ENCODE data around the gene EDARADD. TPM values are rescaled to one million over a fixed set of nuclear protein-coding genes. Genes with fewer than 3 reads are reported as not detected.

The EDARADD gene
- total and polyA plus RNA-seq, 2 of the 13 experiments (the other 11 are each of a cell fraction or from before 2014, with no cell fraction given): 0.03 TPM; not detected in 1

- in situ Hi-C loops (cut with HindIII; ENCODE audit: extremely low pct_ligation_motif_present, low pct_unique_long_range_greater_than_20kb): no loop called here
- H3K4me3 ChIP-seq (replicated peaks in 1 of 3; ENCODE audit: insufficient read depth in 1 of 3, low read depth in 2 of 3, low read length in 3 of 3): peak overlapping the region in 1 of 3 experiments; percentile 7; a peak in 3 of 6 replicates
- FAIRE-seq (no peak), ATAC-seq (peak; percentile 69), DNase-seq (ENCODE audit: low spot score) (peak; percentile 73)
- ChIA-PET POLR2A (interaction anchor here (0.7 to 3.2 kb wide), 4 partner anchors 9 to 23 kb away, joined by 6 to 40 read pairs (median 11); partner anchors contain the start of gene LGALS8), CTCF (ENCODE audit: low intra/inter-chr PET ratio, low total read pairs) (no interaction called here)
- H3K9me3 ChIP-seq (ENCODE audit: low read length): no peaks in the 10 kb centered on the region
- H3K4me2 ChIP-seq (ENCODE audit: low read depth, low read length): peak overlapping the region; percentile 38
- no TSS peak for BruUV-seq (replicated peaks)
- under 1% methylated on average over 4 of the region's 4 CpGs for WGBS (ENCODE audit: low lambda C conversion rate)
- intact Hi-C loops (cut with micrococcal nuclease; ENCODE audit: unreplicated experiment): loop anchor here (1.0 kb wide), 1 partner anchor 12 kb away; no protein-coding TSS in a partner anchor
- H3K27ac ChIP-seq (ENCODE audit: extremely low read length, insufficient read depth, low read length): peak overlapping the region; percentile 81
- H4K20me1 ChIP-seq (ENCODE audit: insufficient read depth, low read length): no peaks in the 10 kb centered on the region
- H3K9ac ChIP-seq (ENCODE audit: insufficient read depth, low read depth, low read length): 0 out of 2 replicates have a peak overlapping the region, but pooled peaks have one; percentile 50
- no peaks in the 10 kb centered on the region for H3K27me3 ChIP-seq (ENCODE audit: control insufficient read depth in 1 of 2, insufficient read depth in 2 of 2, low read length in 2 of 2)
- H2AFZ ChIP-seq (ENCODE audit: low read length): no peak overlapping the region
- H3K36me3 ChIP-seq (replicated peaks in 1 of 2; ENCODE audit: control insufficient read depth in 1 of 2, insufficient read depth in 2 of 2, low read length in 2 of 2): no peaks in the 10 kb centered on the region
- peaks cover 87% of the 10 kb centered on the region for H3K4me1 ChIP-seq (ENCODE audit: insufficient read depth, low read length)
- no peaks in the 10 kb centered on the region for H3K79me2 ChIP-seq (ENCODE audit: insufficient read depth, low read length)
- peak; percentile 32; the same call in 1 of the 2 replicates for TF ChIP-seq ETV5 (CRISPR knock-in tag; IDR thresholded peaks at IDR 0.05; ENCODE audit: borderline replicate concordance)
- no peak for TF ChIP-seq ZFP36 (IDR thresholded peaks at IDR 0.05; ENCODE audit: borderline replicate concordance, low read depth, low read length, partially characterized antibody)
- TF ChIP-seq ZBTB49 (CRISPR knock-in tag; IDR thresholded peaks at IDR 0.05; ENCODE audit: borderline replicate concordance): no peak
- TF ChIP-seq FOSL1 (CRISPR knock-in tag; IDR thresholded peaks at IDR 0.05; ENCODE audit: borderline replicate concordance): no peak
- TF ChIP-seq, protein P1, sequence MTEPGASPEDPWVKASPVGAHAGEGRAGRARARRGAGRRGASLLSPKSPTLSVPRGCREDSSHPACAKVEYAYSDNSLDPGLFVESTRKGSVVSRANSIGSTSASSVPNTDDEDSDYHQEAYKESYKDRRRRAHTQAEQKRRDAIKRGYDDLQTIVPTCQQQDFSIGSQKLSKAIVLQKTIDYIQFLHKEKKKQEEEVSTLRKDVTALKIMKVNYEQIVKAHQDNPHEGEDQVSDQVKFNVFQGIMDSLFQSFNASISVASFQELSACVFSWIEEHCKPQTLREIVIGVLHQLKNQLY (CRISPR knock-in tag; IDR thresholded peaks at IDR 0.05): no peak; the same call in 1 of the 2 replicates
- TF ChIP-seq PRDM4 (CRISPR knock-in tag; IDR thresholded peaks at IDR 0.05; ENCODE audit: borderline replicate concordance): no peak
- TF ChIP-seq KMT2B (CRISPR knock-in tag; IDR thresholded peaks at IDR 0.05): no peak
- 0 out of 2 replicates have a peak, but pooled peaks have one; percentile 41 for TF ChIP-seq KDM6A (CRISPR knock-in tag; IDR thresholded peaks at IDR 0.05; ENCODE audit: low read depth)
- peak; percentile 81 for TF ChIP-seq ELF3 (CRISPR knock-in tag; IDR thresholded peaks at IDR 0.05)
- no peak for TF ChIP-seq NR2F1 (CRISPR knock-in tag; IDR thresholded peaks at IDR 0.05)
- TF ChIP-seq ZBTB39 (CRISPR knock-in tag; IDR thresholded peaks at IDR 0.05): no peak
- peak; percentile 82 for TF ChIP-seq RCOR2 (CRISPR knock-in tag; IDR thresholded peaks at IDR 0.05)
These were observed 120.8 kb downstream of the EDARADD start for GRCh38 chr1:236514703-236515442.

Data from HepG2 (cell line).